Activated B cell treated with CpG ODN at 0.5 μM for 24 hours (primary cell): Measurements from ENCODE around the gene RBM47. TPM values are rescaled to one million over a fixed set of nuclear protein-coding genes. Genes with fewer than 3 reads are reported as not detected.
A peak's percentile ranks its signal among the peaks of the same experiment; 100 is the strongest.

ENCODE experiments used
- ATAC-seq: fragments of 200-7000 bp; cut with Tn5 transposase; one replicate; pipeline ENCODE4 v1.10.0; 2021; ENCODE audit warnings: low read depth, mild to moderate bottlenecking, moderate library complexity
- CTCF ChIA-PET: fragments of 350-600 bp; sonication (Branson Sonifier 250); formaldehyde crosslinking; loops from one replicate; lab custom pipeline; 2021; ENCODE audit warnings: antibody characterized with exemption; lab: Charles Lee
- POLR2A ChIA-PET: fragments of 350-600 bp; sonication (Branson Sonifier 250); formaldehyde crosslinking; loops from one replicate; lab custom pipeline; 2021; ENCODE audit warnings: antibody characterized with exemption; lab: Charles Lee
- DNase-seq: peaks from one replicate; pipeline ENCODE4 v3.0.0; 2022
- H3K27ac Mint-ChIP-seq: one replicate; pipeline ENCODE4 v1.8.0; 2020; ENCODE audit warnings: mixed read lengths
- H3K27me3 Mint-ChIP-seq: one replicate; pipeline ENCODE4 v1.8.0; 2021; ENCODE audit warnings: mixed read lengths
- H3K36me3 Mint-ChIP-seq: one replicate; pipeline ENCODE4 v1.8.0; 2021; ENCODE audit warnings: low read depth, mixed read lengths
- H3K4me1 Mint-ChIP-seq: one replicate; pipeline ENCODE4 v1.8.0; 2021; ENCODE audit warnings: mixed read lengths
- H3K4me3 Mint-ChIP-seq: one replicate; pipeline ENCODE4 v1.8.0; 2020; ENCODE audit warnings: mild to moderate bottlenecking, mixed read lengths
- H3K9me3 Mint-ChIP-seq: one replicate; pipeline ENCODE4 v1.8.0; 2020; ENCODE audit warnings: mixed read lengths
- intact Hi-C: fragments of 100-400 bp; cut with micrococcal nuclease; formaldehyde crosslinking; loops from one replicate; pipeline ENCODE4 v1.15.1; 2024
- total RNA-seq: library from RNA; stranded (reverse); gene quantifications from 2 replicates; pipeline ENCODE4 v1.2.3, GENCODE V29; 2022
- TF ChIP-seq, protein P1 (sequence below): fragments of 200-600 bp; IDR thresholded peaks from one replicate; pipeline ENCODE4 v1.8.0; 2022; ENCODE audit warnings: antibody characterized with exemption, mild to moderate bottlenecking

RBM47 gene
- total RNA-seq, 1 donor from 2014 or later, result 8.0 TPM

DNA sequence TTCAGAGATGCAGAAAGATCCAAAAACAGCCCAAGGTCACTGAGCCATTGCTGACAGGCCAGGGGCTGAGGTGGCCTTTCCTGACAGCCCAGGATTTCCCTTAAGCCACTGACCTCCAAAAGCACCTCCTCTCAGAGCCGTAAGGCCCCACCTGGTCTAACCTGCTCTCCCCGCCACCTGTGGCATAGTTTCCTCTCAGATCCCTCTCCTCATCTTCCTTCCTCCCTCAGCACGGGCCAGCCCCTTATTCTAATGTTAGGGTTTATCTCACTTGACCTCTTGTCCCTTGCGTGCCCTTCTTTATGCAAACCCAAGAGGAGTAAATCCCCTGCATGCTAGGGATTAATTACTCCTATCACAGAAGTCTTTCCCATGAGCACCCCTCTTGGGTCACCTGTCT lies 113.0 kb downstream of the RBM47 start:
- ATAC-seq (peak; percentile 48), DNase-seq (no peak)
- H3K36me3 Mint-ChIP-seq, result no peaks in the 10 kb centered on the region
- no peaks in the 10 kb centered on the region for H3K9me3 Mint-ChIP-seq
- TF ChIP-seq, protein P1, sequence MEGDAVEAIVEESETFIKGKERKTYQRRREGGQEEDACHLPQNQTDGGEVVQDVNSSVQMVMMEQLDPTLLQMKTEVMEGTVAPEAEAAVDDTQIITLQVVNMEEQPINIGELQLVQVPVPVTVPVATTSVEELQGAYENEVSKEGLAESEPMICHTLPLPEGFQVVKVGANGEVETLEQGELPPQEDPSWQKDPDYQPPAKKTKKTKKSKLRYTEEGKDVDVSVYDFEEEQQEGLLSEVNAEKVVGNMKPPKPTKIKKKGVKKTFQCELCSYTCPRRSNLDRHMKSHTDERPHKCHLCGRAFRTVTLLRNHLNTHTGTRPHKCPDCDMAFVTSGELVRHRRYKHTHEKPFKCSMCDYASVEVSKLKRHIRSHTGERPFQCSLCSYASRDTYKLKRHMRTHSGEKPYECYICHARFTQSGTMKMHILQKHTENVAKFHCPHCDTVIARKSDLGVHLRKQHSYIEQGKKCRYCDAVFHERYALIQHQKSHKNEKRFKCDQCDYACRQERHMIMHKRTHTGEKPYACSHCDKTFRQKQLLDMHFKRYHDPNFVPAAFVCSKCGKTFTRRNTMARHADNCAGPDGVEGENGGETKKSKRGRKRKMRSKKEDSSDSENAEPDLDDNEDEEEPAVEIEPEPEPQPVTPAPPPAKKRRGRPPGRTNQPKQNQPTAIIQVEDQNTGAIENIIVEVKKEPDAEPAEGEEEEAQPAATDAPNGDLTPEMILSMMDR, result no peak
- POLR2A ChIA-PET, result interaction anchor here (0.6 kb wide), 1 partner anchor 39 kb away, joined by 3 read pairs; no protein-coding TSS in a partner anchor
- no peaks in the 10 kb centered on the region for H3K27me3 Mint-ChIP-seq
- intact Hi-C loops, result loop anchor here (5.0 to 10.0 kb wide), 5 partner anchors 36 to 459 kb away; partner anchors contain the start of genes N4BP2, RBM47 and RHOH
- H3K4me3 Mint-ChIP-seq, result peak overlapping the region; percentile 13
- peak overlapping the region; percentile 61 for H3K27ac Mint-ChIP-seq
- H3K4me1 Mint-ChIP-seq, result peaks cover 48% of the 10 kb centered on the region
- CTCF ChIA-PET, result no interaction called here

DNA sequence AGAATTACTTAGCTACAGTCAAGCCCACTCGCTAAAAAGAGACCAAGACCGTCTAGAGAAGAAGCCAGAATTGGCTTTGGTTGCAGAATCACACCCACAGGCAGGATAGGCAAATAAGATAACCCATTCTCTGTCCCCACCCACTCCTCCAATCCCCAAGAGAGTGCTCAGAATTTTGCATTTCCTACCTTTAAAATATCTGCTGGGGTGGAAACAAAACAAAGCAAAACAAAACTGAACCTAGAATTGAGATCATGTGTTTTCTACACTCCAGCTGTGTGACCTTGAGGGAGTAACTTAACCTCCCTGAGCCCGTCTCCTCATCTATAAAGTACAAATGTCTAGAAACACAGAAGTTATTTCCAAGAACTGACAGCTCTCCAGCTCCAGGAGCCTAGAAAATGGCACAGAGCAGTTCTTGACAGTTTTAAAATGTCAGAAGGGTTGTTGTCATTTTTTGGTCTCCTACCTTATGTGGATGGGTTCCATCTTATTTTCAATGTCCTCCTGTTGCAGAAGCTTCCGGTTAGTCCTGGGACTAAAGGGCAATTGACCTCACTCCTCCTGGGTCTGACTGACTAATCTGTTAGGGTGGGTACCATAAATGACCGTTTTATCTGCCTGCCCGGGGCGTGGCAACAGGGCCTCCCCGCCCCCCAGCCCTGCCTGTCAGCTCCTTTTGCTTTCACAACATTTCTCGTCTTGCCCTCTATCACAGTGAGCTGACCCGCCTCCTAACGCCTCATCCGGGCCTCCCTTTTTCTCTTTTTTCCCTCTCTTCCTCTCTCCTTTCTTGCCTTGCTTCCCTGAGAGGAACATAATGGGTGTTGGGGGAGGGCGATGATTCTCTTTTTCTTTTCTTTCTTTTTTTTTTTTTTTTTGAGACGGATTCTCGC lies 114.0 kb downstream of the RBM47 start:
- POLR2A ChIA-PET, result interaction anchor here (0.5 to 1.2 kb wide), 6 partner anchors 17 to 459 kb away, joined by 3 to 9 read pairs (median 4); partner anchors contain the start of gene N4BP2
- CTCF ChIA-PET, result no interaction called here
- no peaks in the 10 kb centered on the region for H3K27me3 Mint-ChIP-seq
- TF ChIP-seq, protein P1, result no peak
- peak overlapping the region; percentile 67 for H3K4me3 Mint-ChIP-seq
- peak overlapping the region; percentile 48 for H3K27ac Mint-ChIP-seq
- peak; percentile 79 for ATAC-seq
- H3K9me3 Mint-ChIP-seq, result no peaks in the 10 kb centered on the region
- intact Hi-C loops, result loop anchor here (1.0 to 10.0 kb wide), 8 partner anchors 21 to 458 kb away; partner anchors contain the start of genes N4BP2, RBM47 and RHOH
- no peak for DNase-seq
- H3K4me1 Mint-ChIP-seq, result peaks cover 44% of the 10 kb centered on the region
- no peaks in the 10 kb centered on the region for H3K36me3 Mint-ChIP-seq

DNA sequence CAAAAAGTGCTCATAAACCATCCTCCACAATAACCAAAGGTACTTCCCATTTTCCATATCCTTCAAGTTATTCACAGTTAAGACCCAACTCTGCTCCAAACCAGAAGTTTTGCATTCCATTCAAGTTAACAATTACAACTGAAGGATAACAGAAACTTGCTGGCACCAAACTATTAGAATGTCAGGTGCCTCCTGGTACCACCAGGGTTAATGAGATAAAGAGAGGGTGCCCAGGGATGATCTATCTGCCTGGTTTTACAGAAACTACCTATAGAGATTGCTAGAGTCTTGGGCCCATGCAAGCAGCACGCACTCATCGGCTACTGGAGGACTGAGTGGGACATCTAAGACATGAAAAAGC lies 114.6 kb downstream of the RBM47 start:
- Mint-ChIP-seq H3K4me3 (peak overlapping the region; percentile 67), H3K36me3 (no peaks in the 10 kb centered on the region), H3K9me3 (no peaks in the 10 kb centered on the region), H3K4me1 (peaks cover 44% of the 10 kb centered on the region), H3K27ac (peak overlapping the region; percentile 48), H3K27me3 (no peaks in the 10 kb centered on the region)
- intact Hi-C loops, result loop anchor here (1.0 to 10.0 kb wide), 8 partner anchors 21 to 458 kb away; partner anchors contain the start of genes N4BP2, RBM47 and RHOH
- POLR2A ChIA-PET, result interaction anchor here (0.5 to 1.2 kb wide), 4 partner anchors 10 to 459 kb away, joined by 3 to 4 read pairs (median 4); partner anchors contain the start of gene N4BP2
- DNase-seq (no peak), ATAC-seq (no peak)
- CTCF ChIA-PET, result no interaction called here
- TF ChIP-seq, protein P1, result no peak

DNA sequence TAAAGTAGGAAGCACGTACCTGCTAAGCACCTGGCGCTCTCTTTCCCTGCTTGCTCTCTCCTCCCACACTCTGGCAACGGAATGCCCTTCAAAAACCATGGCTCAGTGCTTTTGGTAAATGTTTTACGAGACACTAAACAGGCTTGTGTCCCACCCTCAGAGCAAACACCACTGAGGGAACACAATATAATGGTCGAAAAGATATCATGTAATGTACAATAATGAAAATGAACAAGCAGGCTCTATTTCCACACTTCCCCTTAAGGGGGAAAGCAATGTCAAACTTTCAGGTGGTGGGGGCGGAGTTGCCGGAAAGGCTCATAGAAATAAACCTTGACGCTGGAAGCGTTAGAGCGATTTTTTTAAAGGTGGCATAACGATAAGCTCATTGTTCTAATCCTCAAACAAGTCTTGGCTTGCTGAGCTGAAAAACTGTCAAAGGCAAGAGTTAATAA lies 115.1 kb downstream of the RBM47 start:
- CTCF ChIA-PET, result no interaction called here
- Mint-ChIP-seq H3K27ac (peak overlapping the region; percentile 48), H3K27me3 (no peaks in the 10 kb centered on the region), H3K9me3 (no peaks in the 10 kb centered on the region), H3K4me1 (peaks cover 44% of the 10 kb centered on the region), H3K36me3 (no peaks in the 10 kb centered on the region), H3K4me3 (peak overlapping the region; percentile 67)
- ATAC-seq, result no peak
- TF ChIP-seq, protein P1, result no peak
- intact Hi-C loops, result loop anchor here (2.0 to 10.0 kb wide), 4 partner anchors 52 to 320 kb away; partner anchors contain the start of genes RBM47 and RHOH
- POLR2A ChIA-PET, result interaction anchor here (0.5 kb wide), 2 partner anchors 9 to 224 kb away, joined by 3 to 4 read pairs; no protein-coding TSS in a partner anchor
- DNase-seq, result no peak
